Measurements from ENCODE around the gene CCNDBP1. TPM values are rescaled to one million over a fixed set of nuclear protein-coding genes. Genes with fewer than 3 reads are reported as not detected.

CCNDBP1 gene
- total RNA-seq, 1 donor from 2014 or later: 67.2 TPM

GRCh38 chr15:43244092-43244491 lies 58.9 kb downstream of the CCNDBP1 start:
- CTCF ChIA-PET: no interaction called here
- no peaks in the 10 kb centered on the region for H3K9me3 Mint-ChIP-seq
- DNase-seq: no peak

GRCh38 chr15:43246261-43246774 lies 61.1 kb downstream of the CCNDBP1 start:
- ATAC-seq (ENCODE audit: low read depth) (no peak), DNase-seq (no peak)
- intact Hi-C loops (cut with micrococcal nuclease): no loop called here
- Mint-ChIP-seq H3K4me1 (peaks cover 10% of the 10 kb centered on the region), H3K27ac (no peak overlapping the region), H3K9me3 (no peaks in the 10 kb centered on the region), H3K4me3 (no peak overlapping the region), H3K36me3 (ENCODE audit: low read depth) (no peaks in the 10 kb centered on the region), H3K27me3 (no peaks in the 10 kb centered on the region)
- POLR2A ChIA-PET: no interaction called here
- CTCF ChIA-PET: interaction anchor here (1.9 kb wide), 1 partner anchor 21 kb away, joined by 7 read pairs; no protein-coding TSS in a partner anchor
- TF ChIP-seq CTCF (IDR thresholded peaks at IDR 0.05): no peak

More at GRCh38 chr15:43244092-43244491, 58.9 kb downstream of the CCNDBP1 start:
- H3K27me3 Mint-ChIP-seq: no peaks in the 10 kb centered on the region
- POLR2A ChIA-PET: no interaction called here
- TF ChIP-seq CTCF (IDR thresholded peaks at IDR 0.05): no peak
- H3K4me3 Mint-ChIP-seq: no peak overlapping the region
- H3K36me3 Mint-ChIP-seq (ENCODE audit: low read depth): no peaks in the 10 kb centered on the region
- intact Hi-C loops (cut with micrococcal nuclease): no loop called here
- ATAC-seq (ENCODE audit: low read depth): no peak
- H3K27ac Mint-ChIP-seq: no peak overlapping the region
- H3K4me1 Mint-ChIP-seq: peaks cover 4% of the 10 kb centered on the region

Other genes with a start within 250 kb of the CCNDBP1 start
- 46.6 and 48.9 TPM in 2 replicates for gene UBR1, start 79.4 kb upstream of the CCNDBP1 start, total RNA-seq
- gene TMEM62, start 51.8 kb upstream of the CCNDBP1 start, total RNA-seq: 38.3 and 52.2 TPM in 2 replicates
- not detected in 2 replicates for gene EPB42, start 35.6 kb downstream of the CCNDBP1 start, total RNA-seq
- gene TGM5, start 81.5 kb downstream of the CCNDBP1 start, total RNA-seq: 0.11 and 0.17 TPM in 2 replicates
- not detected in 2 replicates for gene TGM7, start 116.9 kb downstream of the CCNDBP1 start, total RNA-seq
- gene LCMT2, start 145.2 kb downstream of the CCNDBP1 start, total RNA-seq: 15.5 and 17.1 TPM in 2 replicates
- 45.6 and 50.6 TPM in 2 replicates for gene ZSCAN29, start 185.6 kb downstream of the CCNDBP1 start, total RNA-seq
- gene TUBGCP4, start 185.7 kb downstream of the CCNDBP1 start, total RNA-seq: 24.0 and 31.2 TPM in 2 replicates